ENCODE measurements around the gene REEP1. TPM values are rescaled to one million over a fixed set of nuclear protein-coding genes. Genes with fewer than 3 reads are reported as not detected.

The REEP1 gene
- total RNA-seq, 2 donors from 2014 or later = 6.6 to 224 TPM

DNA sequence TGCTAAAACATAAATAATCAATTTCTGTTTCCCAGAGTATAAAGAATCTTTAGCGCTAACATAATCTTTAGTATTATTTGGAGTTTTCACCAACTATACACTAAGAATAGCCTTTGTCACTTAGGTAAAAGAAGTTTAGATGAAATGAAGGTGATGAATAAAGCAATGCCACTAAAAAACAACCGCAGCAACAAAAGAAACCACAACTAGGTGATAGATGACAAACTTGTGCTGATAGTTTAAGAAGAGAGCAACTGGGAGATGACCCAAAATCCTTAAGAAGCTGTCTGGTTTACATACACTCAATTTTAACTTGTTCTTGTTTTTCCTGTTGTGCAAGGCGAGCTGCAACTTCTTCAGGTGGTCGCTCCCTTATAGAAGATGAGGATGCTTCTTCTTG lies 167.0 kb downstream of the REEP1 start:
- H3K4me3 ChIP-seq = no peak overlapping the region
- H3K4me1 ChIP-seq (replicated peaks) = no peaks in the 10 kb centered on the region
- WGBS = 86% methylated on average over 4 of the region's 4 CpGs
- H3K27ac ChIP-seq = no peak overlapping the region
- H3K36me3 ChIP-seq = no peaks in the 10 kb centered on the region
- no peaks in the 10 kb centered on the region for H3K27me3 ChIP-seq (replicated peaks; ENCODE audit: insufficient read depth)
- intact Hi-C loops (cut with DNase I) = no loop called here
- no peak for TF ChIP-seq CTCF (IDR thresholded peaks at IDR 0.05)
- no peak for TF ChIP-seq POLR2A (IDR thresholded peaks at IDR 0.05)
- TF ChIP-seq POLR2AphosphoS5 (IDR thresholded peaks at IDR 0.05) = no peak
- no peak for DNase-seq (ENCODE audit: low spot score)
- H3K9me3 ChIP-seq = no peaks in the 10 kb centered on the region

Small RNA genes lying within 50 kb of the gene (microRNA-seq; reads per million reads assigned to microRNA genes)
- gene MIR4779 = not detected

Small RNA genes lying within 50 kb of the gene (small RNA-seq; reads per million reads assigned to genes)
- gene MIR4779 = 0 reads per million in 2 donors
- gene RF00096 = 0 reads per million in 2 donors
- 0 reads per million in 2 donors for gene RF00413

Other genes starting within 250 kb of the REEP1 start
- gene POLR1A, start 231.7 kb downstream of the REEP1 start, total RNA-seq = 10 to 100 TPM; 13.0 to 27.4 TPM
- gene PTCD3, start 231.4 kb downstream of the REEP1 start, total RNA-seq = 10 to 100 TPM; 64.1 to 95.1 TPM
- 10 to 100 TPM; 32.6 to 52.5 TPM for gene IMMT, start 142.2 kb downstream of the REEP1 start, total RNA-seq
- gene MRPL35, start 138.2 kb downstream of the REEP1 start, total RNA-seq = 10 to 100 TPM; 20.7 to 24.7 TPM
- 10 to 100 TPM; 24.6 to 56.6 TPM for gene KDM3A, start 103.7 kb upstream of the REEP1 start, total RNA-seq
- gene CHMP3, start 225.8 kb upstream of the REEP1 start, total RNA-seq = 100 to 1,000 TPM; 109 to 126 TPM